ENCODE data around the gene AP3S2. TPM values are rescaled to one million over a fixed set of nuclear protein-coding genes. Genes with fewer than 3 reads are reported as not detected.
A peak's percentile ranks its signal among the peaks of the same experiment; 100 is the strongest.

Gene AP3S2
- total and polyA plus RNA-seq, 2 of the 8 experiments (the other 6 are each of a cell fraction or from before 2014, with no cell fraction given): 19.2 to 45.4 TPM

GRCh38 chr15:89898146-89898545, 4.4 kb upstream of the AP3S2 start:
- H3K4me2 ChIP-seq (ENCODE audit: insufficient read depth in 1 of 2, low read depth in 2 of 2, low read length in 2 of 2): no peak overlapping the region
- no peak overlapping the region for H3K18ac ChIP-seq (ENCODE audit: extremely low read depth, low read length)
- H3K79me1 ChIP-seq (ENCODE audit: low read depth, low read length): no peaks in the 10 kb centered on the region
- H2AFZ ChIP-seq (ENCODE audit: low read length): 0 out of 2 replicates have a peak overlapping the region, but pooled peaks have one; percentile 38
- no peaks in the 10 kb centered on the region for H3K9me3 ChIP-seq (ENCODE audit: insufficient read depth in 2 of 2, low read depth in 1 of 2, low read length in 1 of 2)
- 58% methylated on average over 2 of the region's 2 CpGs; no CpG with 5 or more reads in 1 of the 2 experiments for WGBS, 2 experiments (ENCODE audit: extremely low coverage in 1 of 2, insufficient coverage in 1 of 2, insufficient read length in 1 of 2, insufficient replicate concordance in 2 of 2, low coverage in 1 of 2, low lambda C conversion rate in 2 of 2, missing lambda C conversion rate in 1 of 2)
- H2AK5ac ChIP-seq (ENCODE audit: low read depth, low read length): no peak overlapping the region
- H3K56ac ChIP-seq (replicated peaks; ENCODE audit: insufficient read length, low read depth, low read length): no peak overlapping the region
- H3K36me3 ChIP-seq (ENCODE audit: control insufficient read depth in 2 of 4, insufficient read depth in 4 of 4, low read length in 3 of 4): no peaks in the 10 kb centered on the region
- no peak overlapping the region for H4K8ac ChIP-seq (ENCODE audit: extremely low read depth, insufficient read depth, low read length)
- H3K23ac ChIP-seq (ENCODE audit: insufficient read length): no peak overlapping the region
- H3K4me3 ChIP-seq (ENCODE audit: extremely low read depth in 1 of 4, insufficient read depth in 2 of 4, low read depth in 3 of 4, low read length in 4 of 4): no peak overlapping the region
- H4K20me1 ChIP-seq (replicated peaks in 1 of 2; ENCODE audit: control insufficient read depth in 1 of 2, insufficient read depth in 2 of 2, low read length in 2 of 2): no peaks in the 10 kb centered on the region
- FAIRE-seq: no peak
- H3K79me2 ChIP-seq (ENCODE audit: control insufficient read depth in 1 of 2, insufficient read depth in 2 of 2, low read length in 2 of 2): peaks cover 0 to 4% of the 10 kb centered on the region in 2 experiments; a peak in 2 of 4 replicates
- H2BK20ac ChIP-seq (ENCODE audit: low read length): no peak overlapping the region
- POLR2A ChIA-PET (ENCODE audit: partially characterized antibody): interaction anchor here (0.5 to 1.2 kb wide), 4 partner anchors 23 to 188 kb away, joined by 3 read pairs; no protein-coding TSS in a partner anchor
- no peak overlapping the region for H4K91ac ChIP-seq (replicated peaks; ENCODE audit: insufficient read length, low read length)
- no peak overlapping the region for H3K27ac ChIP-seq (ENCODE audit: low read depth, low read length)
- no peak overlapping the region for H2BK5ac ChIP-seq (ENCODE audit: low read depth, low read length)
- H3K4me1 ChIP-seq (replicated peaks in 1 of 4; ENCODE audit: control insufficient read depth in 3 of 4, insufficient read depth in 4 of 4, low read length in 3 of 4): no peaks in the 10 kb centered on the region; a peak in 2 of 7 replicates
- no peak overlapping the region for H3K4ac ChIP-seq (replicated peaks; ENCODE audit: insufficient read length, low read depth, low read length)
- H3K23me2 ChIP-seq (ENCODE audit: low read depth, low read length): peaks cover 4% of the 10 kb centered on the region; the same call in 1 of the 2 replicates
- H3K27me3 ChIP-seq (replicated peaks in 1 of 4; ENCODE audit: control insufficient read depth in 3 of 4, extremely low read depth in 1 of 4, insufficient read depth in 3 of 4, low read length in 3 of 4): no peaks in the 10 kb centered on the region
- no peak for TF ChIP-seq CBX8 (IDR thresholded peaks at IDR 0.05; ENCODE audit: borderline replicate concordance, low read depth, low read length)
- TF ChIP-seq EP300 (IDR thresholded peaks at IDR 0.05; ENCODE audit: borderline replicate concordance in 1 of 2, low read depth in 2 of 2, low read length in 2 of 2): peak in 1 of 2 experiments; percentile 97; a peak in 1 of 3 replicates
- no peak for TF ChIP-seq ATF2 (IDR thresholded peaks at IDR 0.05; ENCODE audit: low read length)
- TF ChIP-seq SP1 (IDR thresholded peaks at IDR 0.05; ENCODE audit: low read depth, low read length): no peak
- no peak for TF ChIP-seq POLR2A (IDR thresholded peaks at IDR 0.05; ENCODE audit: control extremely low read depth in 1 of 2, low read depth in 2 of 2, low read length in 2 of 2)
- H2BK120ac ChIP-seq (replicated peaks; ENCODE audit: low read depth, low read length): no peak overlapping the region
- H3K9ac ChIP-seq (replicated peaks in 1 of 4; ENCODE audit: extremely low read depth in 1 of 4, low read depth in 3 of 4, low read length in 3 of 4): no peak overlapping the region
- H4K5ac ChIP-seq (ENCODE audit: insufficient read length, low read depth, low read length): no peak overlapping the region
- no peak overlapping the region for H2BK15ac ChIP-seq (ENCODE audit: low read length)
- H2BK12ac ChIP-seq (ENCODE audit: low read depth, low read length): no peak overlapping the region; the same call in 1 of the 2 replicates
- CTCF ChIA-PET (ENCODE audit: partially characterized antibody): interaction anchor here (0.6 to 4.5 kb wide), 43 partner anchors 9 to 1301 kb away, joined by 3 to 46 read pairs (median 4); partner anchors contain the start of genes ARPIN and IDH2
- DNase-seq (ENCODE audit: low read depth in 1 of 2, low spot score in 2 of 2): no peak
- H3K14ac ChIP-seq (ENCODE audit: insufficient read length): no peak overlapping the region
